ENCODE data around the gene SNRPB2.

DNA sequence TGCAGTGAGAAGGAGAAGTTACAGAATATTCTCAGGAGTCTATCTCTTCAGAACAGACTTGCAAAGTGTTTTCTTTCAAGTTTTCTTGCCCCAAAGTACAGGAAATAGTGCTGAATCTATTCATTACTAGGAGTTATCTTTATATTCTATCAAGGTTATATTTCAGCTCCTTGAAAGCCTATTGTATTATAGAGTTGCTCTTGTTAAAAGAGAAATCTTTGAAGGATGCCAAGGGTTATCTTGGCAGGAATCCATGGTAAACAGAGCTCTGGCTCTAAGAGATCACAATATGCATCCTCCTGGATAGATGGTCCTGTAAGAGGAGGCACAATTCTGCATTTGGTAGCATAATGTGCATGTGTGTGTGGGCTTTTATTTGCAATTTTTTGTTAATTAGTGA lies 21.2 kb upstream of the SNRPB2 start:
- TF ChIP-seq EP300 (IDR thresholded peaks at IDR 0.05): no peak
- TF ChIP-seq, protein P1, sequence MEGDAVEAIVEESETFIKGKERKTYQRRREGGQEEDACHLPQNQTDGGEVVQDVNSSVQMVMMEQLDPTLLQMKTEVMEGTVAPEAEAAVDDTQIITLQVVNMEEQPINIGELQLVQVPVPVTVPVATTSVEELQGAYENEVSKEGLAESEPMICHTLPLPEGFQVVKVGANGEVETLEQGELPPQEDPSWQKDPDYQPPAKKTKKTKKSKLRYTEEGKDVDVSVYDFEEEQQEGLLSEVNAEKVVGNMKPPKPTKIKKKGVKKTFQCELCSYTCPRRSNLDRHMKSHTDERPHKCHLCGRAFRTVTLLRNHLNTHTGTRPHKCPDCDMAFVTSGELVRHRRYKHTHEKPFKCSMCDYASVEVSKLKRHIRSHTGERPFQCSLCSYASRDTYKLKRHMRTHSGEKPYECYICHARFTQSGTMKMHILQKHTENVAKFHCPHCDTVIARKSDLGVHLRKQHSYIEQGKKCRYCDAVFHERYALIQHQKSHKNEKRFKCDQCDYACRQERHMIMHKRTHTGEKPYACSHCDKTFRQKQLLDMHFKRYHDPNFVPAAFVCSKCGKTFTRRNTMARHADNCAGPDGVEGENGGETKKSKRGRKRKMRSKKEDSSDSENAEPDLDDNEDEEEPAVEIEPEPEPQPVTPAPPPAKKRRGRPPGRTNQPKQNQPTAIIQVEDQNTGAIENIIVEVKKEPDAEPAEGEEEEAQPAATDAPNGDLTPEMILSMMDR (IDR thresholded peaks at IDR 0.05): no peak
